ENCODE data around the gene WDR74.
"Not testable (repeated sequence)": the region's sequence is repeated elsewhere in the genome, so short reads cannot be mapped to it uniquely, and the experiment has no call there.

WDR74 gene

DNA sequence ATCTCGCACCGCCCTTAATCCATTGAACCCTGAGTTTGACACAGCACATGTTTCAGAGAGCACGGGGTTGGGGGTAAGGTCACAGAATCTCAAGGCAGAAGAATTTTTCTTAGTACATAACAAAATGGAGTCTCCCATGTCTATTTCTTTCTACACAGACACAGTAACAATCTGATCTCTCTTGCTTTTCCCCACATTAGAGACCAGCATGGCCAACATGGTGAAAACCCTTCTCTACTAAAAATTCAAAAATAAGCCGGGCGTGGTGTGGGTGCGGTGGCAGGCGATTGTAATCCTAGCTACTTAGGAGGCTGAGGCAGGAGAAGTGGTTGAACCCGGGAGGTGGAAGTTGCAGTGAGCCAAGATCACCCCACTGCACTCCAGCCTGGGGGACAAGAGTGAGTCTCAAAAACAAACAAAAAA, 19.9 kb upstream of the WDR74 start:
- not testable (repeated sequence) for DNase-seq

DNA sequence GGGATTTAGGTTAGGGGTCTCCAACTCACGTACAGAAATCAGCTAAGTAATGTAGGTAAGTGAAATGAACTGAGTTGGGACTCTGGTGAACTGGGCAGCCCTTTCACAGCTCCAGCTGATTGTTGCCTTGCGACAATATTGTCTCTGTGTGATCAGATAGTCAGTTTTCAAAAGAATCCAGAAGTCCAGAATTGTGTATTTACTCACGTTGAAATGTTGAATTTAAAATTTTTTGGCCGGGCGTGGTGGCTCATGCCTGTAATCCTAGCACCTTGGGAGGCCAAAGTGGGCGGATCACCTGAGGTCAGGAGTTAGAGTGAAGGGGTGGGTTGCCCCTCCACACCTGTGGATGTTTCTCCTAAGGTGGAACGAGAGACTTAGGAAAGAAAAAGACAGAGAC, 18.8 kb upstream of the WDR74 start:
- DNase-seq = no peak

DNA sequence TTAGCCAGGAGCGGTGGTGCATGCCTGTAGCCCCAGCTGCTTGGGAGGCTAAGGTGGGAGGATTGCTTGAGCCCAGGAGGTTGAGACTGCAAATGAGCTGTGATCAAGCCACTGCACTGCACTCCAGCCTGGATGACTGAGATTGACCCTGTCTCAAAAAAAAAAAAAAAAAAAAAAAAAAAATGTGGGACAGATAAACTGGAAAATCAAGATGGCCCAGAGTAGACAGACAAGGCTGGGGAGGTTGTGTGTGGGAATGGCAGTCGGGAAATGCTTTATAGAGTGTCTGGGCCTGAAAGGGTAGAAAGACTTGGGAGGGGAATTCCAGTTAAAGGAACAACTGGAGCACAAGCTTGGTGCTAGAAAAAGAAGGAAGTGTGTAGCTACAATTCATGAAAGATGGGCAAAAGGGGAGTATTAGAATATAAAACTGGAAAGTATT, 18.2 kb upstream of the WDR74 start:
- DNase-seq = no peak

DNA sequence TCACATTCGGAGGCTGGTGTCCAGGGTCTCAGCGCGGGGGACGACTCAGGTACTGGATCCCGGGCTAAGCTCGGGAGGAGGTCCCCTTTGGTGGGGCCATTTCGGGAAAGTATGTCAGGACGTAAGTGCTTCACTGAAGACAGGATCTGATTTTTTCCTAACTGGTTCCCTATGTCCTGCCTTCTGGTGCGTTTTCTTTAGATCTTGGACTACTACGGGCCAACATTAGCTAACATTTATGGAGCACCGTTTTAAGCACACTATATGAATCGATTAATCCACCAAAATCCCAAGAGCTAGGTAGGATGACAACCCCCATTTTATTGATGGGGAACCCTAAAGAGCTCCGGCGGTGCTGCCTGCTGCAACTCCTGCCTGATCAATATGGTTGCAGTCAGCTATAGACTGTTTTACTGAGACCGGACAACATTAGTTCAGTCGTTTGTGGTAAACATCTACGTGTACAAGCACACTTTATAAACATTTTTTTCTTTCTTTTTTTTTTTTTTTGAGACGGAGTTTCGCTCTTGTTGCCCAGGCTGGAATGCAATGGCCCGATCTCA, 17.0 kb upstream of the WDR74 start:
- DNase-seq = no peak

DNA sequence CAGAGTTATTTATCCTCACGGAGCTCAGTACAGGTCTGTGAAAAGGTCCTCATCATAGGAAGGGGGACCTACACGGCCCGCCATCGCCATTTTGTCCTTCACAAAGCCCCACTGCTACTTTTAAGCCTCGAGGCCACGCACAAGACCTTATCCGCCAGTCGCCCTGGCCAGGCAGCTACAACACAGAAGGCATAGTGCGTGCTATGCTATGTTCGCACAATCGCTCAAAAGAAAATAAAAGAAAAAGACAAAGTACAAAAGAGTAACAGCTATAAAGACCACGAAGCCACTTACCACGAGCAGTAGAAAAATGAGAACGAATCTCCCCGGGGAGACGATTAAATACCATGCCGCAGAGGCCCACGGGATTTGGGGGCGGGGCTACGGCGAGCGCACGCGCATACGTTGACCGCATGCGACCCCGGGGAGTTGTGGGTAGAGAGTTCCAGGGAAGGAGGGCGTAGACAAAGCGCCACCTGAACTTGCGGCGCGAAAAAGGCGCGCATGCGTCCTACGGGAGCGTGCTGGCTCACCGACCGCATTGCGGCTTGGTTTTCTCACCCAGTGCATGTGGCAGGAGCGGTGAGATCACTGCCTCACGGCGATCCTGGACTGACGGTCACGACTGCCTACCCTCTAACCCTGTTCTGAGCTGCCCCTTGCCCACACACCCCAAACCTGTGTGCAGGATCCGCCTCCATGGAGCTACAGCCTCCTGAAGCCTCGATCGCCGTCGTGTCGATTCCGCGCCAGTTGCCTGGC, 16.4 kb upstream of the WDR74 start:
- DNase-seq = peak; percentile 99

DNA sequence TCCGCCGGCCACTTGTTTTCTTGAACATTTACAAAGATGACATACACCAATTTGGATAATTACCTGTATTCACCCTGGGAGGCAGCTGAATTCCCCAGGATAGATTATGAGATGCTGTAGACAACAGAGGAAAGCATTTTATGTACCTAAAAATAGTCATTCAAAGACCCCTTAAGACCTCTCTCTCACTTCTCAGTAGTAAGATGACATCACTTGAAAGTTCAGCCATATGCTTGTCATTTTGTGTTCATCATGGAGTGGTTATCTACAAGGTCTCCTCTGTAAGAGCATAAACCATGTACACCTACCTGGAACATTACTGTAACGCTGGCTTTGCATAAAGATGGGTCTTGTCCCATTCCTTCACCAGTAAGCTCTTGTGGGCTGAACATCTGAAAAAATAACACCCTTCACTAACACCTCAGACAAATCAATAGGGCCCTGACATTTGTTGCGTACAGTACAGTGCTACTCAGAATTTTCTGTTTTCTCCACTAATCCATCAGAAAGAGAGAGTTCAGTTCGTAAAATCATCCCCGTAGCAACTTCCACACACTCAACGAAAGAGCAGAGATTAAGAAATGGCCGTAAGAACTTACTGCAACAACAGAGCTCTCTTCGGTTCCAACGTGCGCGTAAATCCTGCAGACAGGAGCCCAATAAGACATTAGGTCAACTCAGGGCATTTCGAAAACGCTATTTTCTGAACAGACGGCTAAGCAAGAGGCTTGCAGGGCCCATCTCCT, 15.6 kb upstream of the WDR74 start:
- peak; percentile 42 for DNase-seq

DNA sequence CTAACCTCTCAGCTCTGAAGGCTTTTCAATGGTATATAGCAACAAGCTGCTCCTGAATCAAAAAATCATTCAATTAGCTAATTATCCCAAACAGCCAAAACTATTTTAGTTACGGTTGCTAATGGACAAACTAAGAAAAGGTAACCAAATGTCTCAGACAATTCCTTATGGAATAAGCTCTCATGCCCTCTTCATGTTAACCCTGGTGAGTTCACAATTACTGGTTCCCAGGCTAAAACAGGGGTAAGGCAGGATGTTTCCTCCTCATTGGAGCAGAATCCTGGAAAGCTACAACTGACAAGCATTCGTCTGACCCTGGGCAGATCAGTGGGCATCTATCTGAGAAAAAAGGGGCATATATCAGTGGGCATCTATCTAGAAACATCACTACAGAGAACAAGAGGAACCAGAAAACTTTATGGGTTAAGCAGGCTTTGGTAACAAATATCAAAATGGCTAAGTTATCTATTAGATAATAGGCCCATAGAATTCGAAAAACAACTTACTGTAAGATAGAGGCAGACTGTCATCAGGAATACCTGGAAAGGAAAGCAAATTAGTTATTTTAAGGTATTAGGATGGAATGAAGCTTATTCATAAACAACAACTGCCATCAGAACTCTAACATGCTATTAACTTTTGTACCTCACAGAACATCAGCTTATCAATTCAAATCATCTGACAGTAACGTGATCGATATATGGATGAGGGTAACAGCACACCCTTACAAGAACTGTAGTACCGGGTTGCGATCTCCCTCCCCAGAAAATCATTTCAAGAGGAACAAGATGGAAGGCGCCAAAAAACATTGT, 14.8 kb upstream of the WDR74 start:
- DNase-seq = peak; percentile 24

DNA sequence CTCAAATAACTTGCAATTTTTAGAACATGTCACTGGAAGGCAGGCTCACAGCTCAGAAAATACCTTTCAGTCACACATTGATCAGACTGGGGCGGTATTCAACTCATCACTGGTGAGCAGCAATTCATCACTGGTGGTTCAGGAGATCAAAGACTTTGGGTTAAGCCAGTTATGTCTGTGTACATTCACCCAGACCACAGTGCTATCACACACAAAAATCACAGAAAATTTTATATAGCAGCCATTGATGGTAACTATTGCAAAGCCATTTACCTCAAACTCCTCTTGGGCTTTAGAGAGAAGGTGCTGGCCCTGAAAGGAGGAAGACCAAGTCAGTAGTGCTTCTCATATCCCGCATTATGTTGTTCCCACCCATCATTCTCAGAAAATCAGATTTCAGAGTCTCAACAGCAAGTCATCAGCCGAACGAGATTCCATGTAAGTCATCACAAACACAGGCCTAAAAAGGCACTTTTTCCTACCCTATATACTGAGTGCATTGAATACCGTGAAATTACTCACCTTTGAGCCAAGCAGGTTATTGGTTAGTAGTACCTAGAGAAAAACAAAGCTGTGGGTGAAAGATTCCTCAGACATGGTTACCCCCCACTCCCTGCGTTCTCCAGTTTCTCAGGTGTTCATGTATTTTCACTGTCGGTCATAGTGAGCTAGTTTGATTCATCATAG, 14.0 kb upstream of the WDR74 start:
- DNase-seq = peak; percentile 41

DNA sequence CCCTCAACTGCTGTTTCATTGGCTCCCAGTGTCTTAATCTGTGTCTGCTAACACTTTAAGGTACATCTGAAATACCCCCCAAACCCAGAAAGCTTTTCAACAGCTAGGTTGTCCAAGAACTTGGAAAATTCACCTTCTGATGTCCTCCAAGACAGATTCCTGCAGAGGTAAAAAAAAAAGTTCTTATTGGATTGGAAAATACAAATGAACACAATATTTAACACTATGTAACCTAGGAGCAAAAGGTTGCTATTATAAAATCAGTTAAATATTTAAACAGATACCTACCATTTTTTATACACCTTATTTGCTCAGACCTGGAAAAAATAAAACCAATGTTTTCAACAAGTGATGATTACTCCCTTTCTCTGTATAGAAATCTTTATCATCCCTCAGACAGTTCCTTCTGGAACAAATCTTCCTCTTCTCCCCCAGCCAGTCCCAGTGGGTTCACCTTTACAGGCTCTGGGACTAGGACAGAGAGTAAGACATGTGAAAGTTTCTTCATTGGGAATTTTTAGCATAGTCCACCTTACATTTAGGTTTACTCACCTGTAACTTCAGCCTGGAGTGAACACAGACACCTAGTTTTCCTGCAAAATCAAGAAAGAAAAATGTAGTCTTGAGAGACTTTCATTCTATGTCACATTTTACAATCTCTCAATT, 13.3 kb upstream of the WDR74 start:
- DNase-seq = peak; percentile 24

DNA sequence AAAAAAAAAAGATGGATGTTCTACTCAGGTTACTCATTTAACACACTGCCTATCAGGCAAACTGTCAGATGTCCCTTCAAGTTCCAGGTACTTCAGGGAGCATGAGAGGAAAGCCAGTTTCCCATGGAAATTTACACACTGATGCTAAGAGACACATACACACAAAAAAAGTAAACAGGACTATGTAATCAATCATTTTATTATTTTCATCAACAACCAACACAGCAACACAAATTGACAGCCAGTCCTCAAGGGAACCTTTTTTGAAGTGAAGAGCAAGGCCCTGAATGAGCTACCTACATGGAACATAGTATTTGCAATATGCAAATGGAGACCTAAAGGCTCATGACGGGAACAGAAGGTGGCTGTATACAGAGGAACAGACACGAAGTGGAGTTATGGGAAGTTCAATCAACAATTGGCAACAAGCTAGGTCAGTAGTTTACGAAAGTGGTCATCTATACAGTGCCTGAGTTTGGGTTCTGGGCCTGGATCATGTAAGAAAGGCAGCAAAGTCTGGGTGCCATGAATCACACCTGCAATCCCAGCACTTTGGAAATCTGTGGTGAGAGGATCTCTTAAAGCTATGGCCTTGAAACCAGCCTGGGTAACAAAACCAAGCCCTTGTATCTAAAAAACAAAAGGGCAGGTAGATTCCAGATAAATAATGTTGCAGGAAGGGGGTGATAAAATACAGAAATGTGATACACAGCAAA, 12.6 kb upstream of the WDR74 start:
- no peak for DNase-seq

DNA sequence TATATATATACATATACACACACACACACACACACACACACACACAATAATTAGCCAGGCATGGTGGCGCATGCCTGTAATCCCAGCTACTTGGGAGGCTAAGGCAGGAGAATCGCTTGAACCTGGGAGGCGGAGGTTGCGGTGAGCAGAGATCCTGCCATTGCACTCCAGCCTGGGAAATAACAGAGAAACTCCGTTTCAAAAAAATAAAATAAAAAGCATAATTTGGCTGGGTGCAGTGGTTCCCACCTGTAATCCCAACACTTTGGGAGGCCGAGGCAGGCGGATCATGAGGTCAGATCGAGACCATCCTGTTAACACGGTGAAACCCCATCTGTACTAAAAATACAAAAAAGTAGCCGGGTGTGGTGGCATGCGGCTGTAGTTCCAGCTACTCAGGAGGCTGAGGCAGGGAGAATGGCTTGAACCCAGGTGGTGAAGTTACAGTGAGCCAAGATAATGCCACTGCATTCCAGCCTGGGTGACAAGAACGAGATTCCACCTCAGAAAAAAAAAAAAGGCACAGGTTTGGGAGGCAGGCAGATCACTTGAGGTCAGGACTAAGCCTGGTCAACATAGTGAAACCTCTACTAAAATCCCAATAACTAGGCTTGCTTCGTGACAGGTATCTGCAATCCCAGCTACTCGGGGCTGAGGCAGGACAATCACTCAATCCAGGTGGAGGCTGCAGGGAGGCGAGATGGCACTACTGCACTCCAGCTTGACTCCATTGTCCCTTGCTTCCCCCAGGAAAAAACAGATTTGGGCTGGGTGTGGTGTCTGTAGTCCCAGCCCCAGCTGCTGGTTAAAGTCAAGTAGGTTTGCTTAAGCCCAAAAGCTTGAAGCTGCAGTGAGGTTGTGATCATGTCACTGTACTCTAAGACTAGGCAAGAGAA, 11.8 kb upstream of the WDR74 start:
- DNase-seq = peak; percentile 64

DNA sequence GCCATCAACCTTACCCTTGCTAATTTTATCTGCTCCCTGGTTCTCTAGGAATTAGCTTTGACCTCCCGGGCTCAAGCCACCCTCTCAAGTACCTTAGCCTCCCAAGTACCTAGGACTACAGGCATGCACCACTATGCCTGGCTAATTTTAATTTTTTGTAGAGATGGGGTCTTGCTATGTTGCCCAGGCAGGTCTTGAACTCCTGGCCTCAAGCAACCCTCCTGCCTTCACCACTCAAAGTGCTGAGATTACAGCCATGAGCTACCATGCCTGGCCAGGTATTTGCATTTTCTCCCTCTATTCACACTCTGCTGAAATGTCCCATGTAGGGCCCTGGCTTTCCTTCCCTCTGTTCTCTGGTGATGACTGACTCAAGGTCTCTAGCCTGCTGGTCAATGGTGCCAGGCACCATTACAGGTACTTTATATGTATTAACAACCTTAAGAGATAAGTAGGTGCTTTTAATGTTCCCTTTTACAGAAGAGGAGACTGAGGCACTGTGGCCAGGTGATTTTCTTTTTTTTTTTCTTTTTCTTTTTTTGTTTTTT, 8.5 kb upstream of the WDR74 start:
- no peak for DNase-seq

DNA sequence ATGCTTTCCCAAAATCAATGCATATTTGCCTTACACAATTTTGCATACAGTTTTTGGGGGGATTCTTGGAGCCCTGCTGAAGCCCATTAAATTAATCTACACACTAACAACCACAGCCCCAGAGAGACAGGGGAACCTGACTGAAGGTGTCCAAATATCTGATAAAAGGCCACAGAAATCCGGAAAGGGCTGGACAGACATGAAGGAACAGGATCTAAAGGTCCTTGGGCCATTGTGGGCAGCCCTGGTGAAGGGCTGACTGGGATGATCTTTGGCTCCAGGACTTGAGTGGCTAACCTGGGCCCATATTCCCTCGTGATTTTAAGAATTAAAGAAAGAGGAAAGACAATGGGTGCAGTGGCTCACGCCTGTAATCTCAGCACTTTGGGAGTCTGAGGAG, 6.8 kb upstream of the WDR74 start:
- DNase-seq = no peak

DNA sequence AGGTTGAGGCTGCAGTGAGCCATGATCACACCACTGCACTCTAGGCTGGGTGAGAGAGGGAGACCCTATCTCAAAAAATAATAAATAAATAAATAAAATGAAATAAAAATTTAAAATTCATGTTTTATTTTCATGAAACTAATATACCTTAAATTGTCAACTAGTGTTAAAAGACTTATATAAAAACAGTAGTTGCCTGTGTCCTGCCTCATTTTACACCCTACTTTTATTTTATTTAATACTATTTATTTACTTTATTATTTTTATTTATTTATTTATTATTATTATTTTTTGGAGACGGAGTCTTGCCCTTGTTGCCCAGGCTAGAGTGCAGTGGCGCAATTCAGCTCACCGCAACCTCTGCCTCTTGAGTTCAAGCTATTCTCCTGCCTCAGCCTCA, 4.8 kb upstream of the WDR74 start:
- DNase-seq = no peak

DNA sequence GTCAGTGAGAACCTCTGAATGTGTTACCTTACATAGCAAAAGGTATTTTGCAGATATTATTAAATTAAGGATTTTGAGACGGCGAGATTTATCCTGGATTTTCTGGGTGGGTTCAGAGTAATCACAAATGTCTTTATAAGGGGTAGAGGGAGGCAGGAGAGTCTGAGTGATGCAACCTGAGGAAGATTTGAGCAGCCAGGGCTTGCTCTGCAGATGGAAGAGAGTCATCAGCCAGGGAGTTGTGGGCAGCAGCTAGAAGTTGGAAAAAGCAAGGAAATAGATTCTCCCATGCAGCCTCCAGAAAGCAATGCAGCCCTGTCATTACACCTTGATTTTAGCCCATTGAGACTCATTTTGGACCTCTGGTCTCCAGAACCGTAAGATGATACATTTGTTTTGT, 4.1 kb upstream of the WDR74 start:
- DNase-seq = no peak

DNA sequence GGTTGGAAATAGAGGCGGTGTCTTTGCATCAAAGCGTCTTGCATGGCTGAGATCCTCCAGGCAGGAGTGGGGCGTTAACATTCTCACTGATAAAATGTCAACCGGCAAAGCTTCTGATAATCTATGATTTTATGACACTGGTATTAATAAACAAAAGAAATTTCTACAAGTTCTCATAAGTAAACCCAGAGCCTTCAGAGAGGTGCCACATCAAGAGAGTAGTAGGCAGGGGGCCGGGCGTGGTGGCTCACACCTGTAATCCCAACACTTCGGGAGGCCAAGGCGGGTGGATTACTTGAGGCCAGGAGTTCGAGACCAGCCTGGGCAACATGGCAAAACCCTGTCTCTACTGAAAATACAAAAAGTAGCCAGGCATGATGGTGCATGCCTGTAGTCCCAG, 3.5 kb upstream of the WDR74 start:
- DNase-seq = not testable (repeated sequence)

DNA sequence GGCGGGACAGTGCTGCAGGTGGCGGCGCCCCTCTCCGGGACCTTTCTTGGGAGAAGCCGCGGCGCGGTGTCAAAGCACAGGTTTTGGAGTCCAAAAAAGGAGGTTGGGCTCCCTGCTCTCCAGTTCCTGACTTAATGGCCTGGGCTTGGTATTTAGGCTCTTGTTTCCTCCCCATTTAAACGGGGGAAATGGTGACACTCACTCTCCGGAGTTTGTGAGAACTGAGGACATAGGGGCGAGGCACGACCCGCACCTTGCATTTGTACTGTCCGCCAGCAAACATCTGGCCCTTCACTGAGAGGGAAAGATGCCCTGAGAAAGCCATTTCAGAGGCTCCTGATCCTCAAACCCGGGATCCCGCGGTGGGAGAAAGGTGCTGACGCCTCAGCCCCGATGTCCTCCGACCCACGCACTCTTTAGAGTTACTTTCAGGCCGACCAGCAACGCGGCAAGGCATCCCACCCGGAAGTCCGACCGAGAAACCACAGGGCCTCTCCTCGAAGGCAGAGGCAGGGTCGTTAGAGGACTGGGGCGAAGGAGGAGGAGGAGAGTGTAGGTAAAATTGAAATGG, 2.9 kb upstream of the WDR74 start:
- peak; percentile 49 for DNase-seq

DNA sequence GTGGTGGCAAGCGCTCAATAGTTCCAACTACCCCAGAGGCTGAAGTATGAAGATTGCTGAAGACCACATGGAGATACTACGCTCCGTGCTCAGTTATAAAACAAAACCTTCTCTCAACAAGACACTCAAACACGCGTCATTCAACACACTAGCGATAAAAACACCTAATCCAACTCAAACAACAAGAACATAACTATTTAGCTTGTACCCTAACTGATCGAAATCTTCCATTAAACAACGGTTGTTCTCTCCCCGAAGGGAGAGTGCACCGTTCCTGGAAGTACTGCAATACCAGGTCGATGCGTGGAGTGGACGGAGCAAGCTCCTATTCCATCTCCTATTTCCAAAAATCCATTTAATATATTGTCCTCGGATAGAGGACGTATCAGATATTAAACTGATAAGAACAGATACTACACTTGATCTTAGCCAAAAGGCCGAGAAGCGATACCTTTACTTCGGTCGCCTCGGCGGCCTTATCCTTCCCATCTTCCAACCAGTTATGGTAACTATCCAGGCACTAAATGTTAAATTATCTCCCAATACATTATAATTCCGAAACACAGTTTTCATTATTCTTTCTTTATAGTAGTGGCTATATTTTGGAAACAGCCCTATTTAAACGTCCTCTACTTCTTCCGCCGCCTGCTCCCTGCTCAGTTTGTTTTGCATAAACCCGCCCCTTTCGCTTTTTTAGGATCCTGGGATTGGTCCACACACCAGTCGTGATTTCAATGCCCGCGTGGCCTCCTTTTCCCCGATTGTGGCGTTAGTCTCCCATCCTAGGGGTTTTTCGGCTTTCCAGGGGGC, 2.2 kb upstream of the WDR74 start:
- peak; percentile 97 for DNase-seq
